Measurements from ENCODE around the gene PARPBP.

GRCh38 chr12:102114212-102114611, 5.8 kb upstream of the PARPBP start:
- TF ChIP-seq CTCF (IDR thresholded peaks at IDR 0.05) (no peak), POLR2AphosphoS5 (IDR thresholded peaks at IDR 0.05) (no peak), POLR2A (IDR thresholded peaks at IDR 0.05) (no peak)
